CD4-positive, alpha-beta T cell treated with Interferon alpha-2 for 1 hour (primary cell): ENCODE measurements around the gene ABCC4.
"Not testable (repeated sequence)": the region's sequence is repeated elsewhere in the genome, so short reads cannot be mapped to it uniquely, and the experiment has no call there.

Experiments used
- DNase-seq, 2 donors: peaks; one replicate each; pipeline ENCODE4 v3.0.0-alpha.2; 2020 to 2022

The ABCC4 gene

GRCh38 chr13:95226050-95226449 is 75.2 kb downstream of the ABCC4 start:
- DNase-seq = no peak

DNA sequence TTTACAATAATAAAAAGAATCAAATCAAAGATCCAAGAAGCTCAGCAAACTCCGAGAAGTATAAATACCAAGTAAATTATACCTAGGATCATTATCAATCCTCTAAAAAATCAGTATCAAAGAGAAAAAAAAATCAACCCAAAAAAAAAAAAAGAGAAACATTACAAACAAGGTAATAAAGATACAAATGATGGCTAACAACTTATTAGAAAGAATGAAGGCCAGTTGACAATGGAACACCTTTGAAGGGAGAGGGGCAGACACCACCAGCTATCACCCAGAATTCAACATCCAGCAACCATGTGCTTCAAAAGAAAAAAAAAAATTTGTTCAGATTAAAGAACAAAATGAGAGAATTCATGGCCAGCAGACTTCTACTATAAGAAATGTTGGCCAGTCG is 77.2 kb downstream of the ABCC4 start:
- no peak for DNase-seq

DNA sequence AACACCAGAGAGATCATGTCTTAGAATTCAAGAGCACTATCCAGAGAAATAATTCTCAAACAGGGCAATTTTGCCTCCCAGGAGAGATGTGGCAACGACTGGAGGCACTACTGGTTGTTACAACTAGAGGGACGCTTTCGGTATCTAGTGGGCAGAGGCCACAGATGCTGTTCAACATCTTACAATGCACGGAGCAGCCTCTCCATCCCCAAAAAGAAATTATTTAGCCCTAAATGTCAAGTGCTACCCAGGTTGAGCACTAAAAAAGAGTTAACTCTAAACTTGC is 78.6 kb downstream of the ABCC4 start:
- DNase-seq = no peak

- DNase-seq = no peak
Measured at GRCh38 chr13:95221971-95222732, 79.1 kb downstream of the ABCC4 start.

DNA sequence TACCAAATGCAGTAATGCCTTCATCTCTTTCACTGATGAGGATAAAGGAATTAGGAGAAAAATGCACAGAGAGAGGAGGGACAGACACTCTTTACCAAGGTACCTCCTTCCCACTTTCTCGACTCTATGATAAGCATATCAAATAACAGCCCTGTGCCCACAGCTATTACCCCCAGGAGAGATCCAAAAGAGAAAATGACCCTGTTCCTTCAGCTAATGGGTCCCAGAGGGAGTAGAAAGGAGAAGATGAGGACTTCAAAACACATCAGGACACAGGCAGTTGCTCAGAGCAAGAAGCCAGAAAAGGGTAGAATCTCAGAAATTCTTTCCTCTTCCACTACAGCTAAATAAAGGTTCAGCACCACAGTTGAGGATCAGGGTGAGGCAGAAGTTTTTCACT is 80.6 kb downstream of the ABCC4 start:
- no peak for DNase-seq

DNA sequence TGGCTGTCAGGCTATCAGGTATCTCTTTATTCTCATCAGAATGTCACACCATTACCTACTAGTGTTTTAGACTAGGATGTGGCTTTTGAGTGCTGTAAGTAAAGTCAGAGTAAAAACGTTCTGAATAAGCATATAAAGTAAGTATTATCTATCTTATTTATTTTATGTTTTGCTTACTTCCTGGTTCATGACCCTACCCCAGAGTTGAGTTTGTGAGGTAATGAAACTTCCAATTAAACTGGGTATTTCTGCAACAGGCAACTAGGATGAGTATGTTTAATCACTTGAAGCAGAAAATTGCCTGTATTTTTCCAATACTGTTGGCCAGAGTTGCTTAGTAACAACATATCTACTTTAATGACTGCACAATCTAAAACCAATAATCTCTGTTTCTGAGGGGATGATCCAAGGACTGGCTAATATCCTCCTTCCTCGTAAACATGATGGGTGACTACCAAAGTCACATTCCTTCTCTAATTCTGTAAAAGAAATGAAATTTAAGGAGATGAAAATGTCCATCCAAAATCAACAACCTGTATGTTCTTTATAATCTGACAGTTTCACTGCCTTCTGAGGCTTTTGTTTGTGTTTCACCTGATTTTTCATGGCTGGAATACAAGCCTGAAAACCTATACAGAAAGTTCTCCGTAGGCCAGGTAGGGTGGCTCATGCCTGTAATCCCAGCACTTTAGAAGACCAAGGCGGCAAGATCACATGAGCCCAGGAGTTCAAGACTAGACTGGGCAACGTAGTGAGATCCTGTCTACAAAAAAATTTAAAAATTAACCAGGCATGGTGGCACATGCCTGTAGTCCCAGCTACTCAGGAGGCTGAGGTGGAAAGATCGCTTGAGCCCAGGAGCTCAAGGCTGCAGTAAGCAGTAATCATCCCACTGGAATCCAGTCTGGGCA is 83.1 kb downstream of the ABCC4 start:
- DNase-seq = no peak

- no peak for DNase-seq
Measured at GRCh38 chr13:95216182-95216581, 85.1 kb downstream of the ABCC4 start.

GRCh38 chr13:95212983-95213850 is 88.0 kb downstream of the ABCC4 start:
- no peak for DNase-seq

- no peak for DNase-seq
Measured at GRCh38 chr13:95209109-95209508, 92.1 kb downstream of the ABCC4 start.

DNA sequence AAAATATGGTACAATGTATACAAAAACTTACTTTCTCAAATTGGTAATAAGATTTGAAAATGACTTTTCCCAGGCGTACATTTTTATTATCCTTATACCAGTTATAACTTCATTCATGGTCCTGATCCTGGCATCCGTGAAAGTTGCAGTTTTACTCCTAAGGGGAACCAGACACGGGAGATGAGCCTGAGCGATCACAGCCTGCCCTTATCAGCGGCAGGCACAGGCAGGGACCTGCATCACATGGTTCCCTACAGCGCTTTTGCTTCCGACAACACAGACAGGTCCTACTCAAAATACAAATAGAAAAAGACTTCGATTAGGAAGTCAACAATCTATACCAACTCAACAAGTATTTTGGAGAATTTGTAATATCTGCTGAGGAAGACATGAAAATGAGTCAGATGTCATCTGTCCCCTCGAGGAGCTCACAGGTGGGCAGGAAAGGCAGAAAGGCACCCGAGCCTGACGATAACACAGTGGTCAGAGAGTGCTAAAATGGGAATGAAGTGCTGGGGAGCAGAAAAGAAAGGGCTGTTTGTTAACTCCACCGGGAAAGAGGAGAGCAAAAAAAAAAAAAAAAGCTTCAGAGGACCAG is 93.4 kb downstream of the ABCC4 start:
- DNase-seq = no peak

- DNase-seq = no peak
Measured at GRCh38 chr13:95206116-95206515, 95.1 kb downstream of the ABCC4 start.

GRCh38 chr13:95204231-95204765 is 97.0 kb downstream of the ABCC4 start:
- no peak for DNase-seq

- DNase-seq = no peak
Measured at GRCh38 chr13:95201814-95202651, 99.2 kb downstream of the ABCC4 start.

DNA sequence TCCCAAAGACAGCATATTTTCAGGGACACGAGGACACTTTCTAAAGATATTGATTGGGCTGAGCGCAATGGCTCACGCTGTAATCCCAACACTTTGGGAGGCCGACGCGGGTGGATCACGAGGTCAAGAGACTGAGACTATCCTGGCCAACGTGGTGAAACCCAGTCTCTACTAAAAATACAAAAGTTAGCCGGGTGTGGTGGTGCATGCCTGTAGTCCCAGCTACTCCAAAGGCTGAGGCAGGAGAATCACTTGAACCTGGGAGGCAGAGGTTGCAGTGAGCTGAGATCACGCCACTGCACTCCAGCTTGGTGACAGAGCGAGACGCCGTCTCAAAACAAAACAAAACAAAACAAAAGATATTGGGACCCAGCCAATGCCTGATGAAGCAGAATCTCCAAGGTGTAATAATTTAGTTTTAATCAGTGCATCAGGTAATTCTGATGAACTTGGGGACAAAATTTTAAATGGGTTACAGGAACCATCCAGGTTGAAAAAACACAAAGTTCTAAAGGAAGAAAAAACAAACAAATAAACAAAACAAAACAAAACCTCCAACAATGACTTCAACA is 100.8 kb downstream of the ABCC4 start:
- DNase-seq = not testable (repeated sequence)

GRCh38 chr13:95199896-95200295 is 101.4 kb downstream of the ABCC4 start:
- DNase-seq = no peak

- not testable (repeated sequence) for DNase-seq
Measured at GRCh38 chr13:95198606-95199005, 102.6 kb downstream of the ABCC4 start.

GRCh38 chr13:95197548-95197947 is 103.7 kb downstream of the ABCC4 start:
- DNase-seq = no peak

DNA sequence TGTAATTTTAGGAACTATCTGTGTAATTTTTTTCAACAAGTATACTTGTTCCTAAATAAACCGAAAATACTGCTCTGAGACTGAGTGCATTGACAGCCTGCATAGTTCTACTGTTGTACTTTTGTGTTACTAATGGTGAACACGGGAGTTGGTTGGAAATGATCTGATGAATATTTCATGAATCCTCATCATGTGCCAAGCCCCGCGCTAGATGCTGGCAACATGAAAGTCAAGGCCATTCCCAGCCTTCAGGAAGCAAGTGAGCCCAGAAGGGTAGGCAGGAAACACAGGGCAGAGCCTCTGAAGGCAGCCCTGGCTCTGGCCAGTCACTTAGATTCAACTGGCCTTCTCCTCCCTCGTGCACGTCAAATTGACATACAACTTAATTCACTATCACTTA is 106.1 kb downstream of the ABCC4 start:
- no peak for DNase-seq

- no peak for DNase-seq
Measured at GRCh38 chr13:95193509-95194230, 107.6 kb downstream of the ABCC4 start.

DNA sequence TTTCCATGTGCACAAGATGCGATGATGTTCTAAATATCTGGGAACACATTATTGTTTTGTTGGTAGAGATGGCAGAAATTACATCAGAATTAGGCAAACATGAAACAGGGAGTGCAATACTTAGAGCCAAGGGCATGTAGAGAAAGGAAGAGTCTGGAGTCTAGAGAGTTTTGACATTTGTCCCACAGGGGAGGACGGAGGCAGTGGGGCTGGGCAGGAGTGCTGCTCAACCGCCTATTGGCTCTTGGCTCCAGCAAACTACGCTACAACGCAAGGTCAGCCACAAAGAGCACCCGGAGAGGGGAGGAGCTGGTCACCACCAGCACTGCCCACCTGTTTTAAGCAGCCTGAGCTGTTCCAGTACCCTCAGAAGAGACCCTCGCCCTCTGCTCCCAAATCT is 108.3 kb downstream of the ABCC4 start:
- DNase-seq = no peak

GRCh38 chr13:95192564-95192945 is 108.7 kb downstream of the ABCC4 start:
- not testable (repeated sequence) for DNase-seq
